Measurements from ENCODE around the gene CRYZ.
"Not testable (repeated sequence)": the region's sequence is repeated elsewhere in the genome, so short reads cannot be mapped to it uniquely, and the experiment has no call there.

Gene CRYZ

GRCh38 chr1:74732960-74733603 lies at the start of gene CRYZ, which contains the start of gene TYW3:
TSS of gene CRYZ (minus strand) at chr1:74733050. CDS start at chr1:74724821, 8,229 bp downstream.
TSS of gene TYW3 (plus strand) at chr1:74733152. CDS start at chr1:74733245, 93 bp downstream.
- DNase-seq, result peak; percentile 89

GRCh38 chr1:74780594-74780993 lies 47.7 kb upstream of the CRYZ start:
- DNase-seq, result no peak

- DNase-seq, result no peak
Measured at GRCh38 chr1:74779750-74780149, 46.9 kb upstream of the CRYZ start.

GRCh38 chr1:74777525-74777924 lies 44.7 kb upstream of the CRYZ start:
- no peak for DNase-seq

GRCh38 chr1:74775735-74776134 lies 42.9 kb upstream of the CRYZ start:
- no peak for DNase-seq

GRCh38 chr1:74773582-74773981 lies 40.7 kb upstream of the CRYZ start:
- DNase-seq, result no peak

GRCh38 chr1:74772945-74773344 lies 40.1 kb upstream of the CRYZ start:
- no peak for DNase-seq

GRCh38 chr1:74771913-74772515 lies 39.2 kb upstream of the CRYZ start:
- peak; percentile 32 for DNase-seq

- DNase-seq, result no peak
Measured at GRCh38 chr1:74767490-74767889, 34.6 kb upstream of the CRYZ start.

- no peak for DNase-seq
Measured at GRCh38 chr1:74766579-74766978, 33.7 kb upstream of the CRYZ start.

GRCh38 chr1:74763807-74764206 lies 31.0 kb upstream of the CRYZ start:
- DNase-seq, result no peak

- not testable (repeated sequence) for DNase-seq
Measured at GRCh38 chr1:74756650-74757049, 23.8 kb upstream of the CRYZ start.

- no peak for DNase-seq
Measured at GRCh38 chr1:74755475-74755874, 22.6 kb upstream of the CRYZ start.

- DNase-seq, result no peak
Measured at GRCh38 chr1:74753104-74753503, 20.3 kb upstream of the CRYZ start.

- no peak for DNase-seq
Measured at GRCh38 chr1:74748960-74749359, 16.1 kb upstream of the CRYZ start.

GRCh38 chr1:74745247-74745646 lies 12.4 kb upstream of the CRYZ start:
- DNase-seq, result not testable (repeated sequence)

- not testable (repeated sequence) for DNase-seq
Measured at GRCh38 chr1:74740307-74740980, 7.6 kb upstream of the CRYZ start.

- no peak for DNase-seq
Measured at GRCh38 chr1:74737333-74737732, 4.5 kb upstream of the CRYZ start.

- peak; percentile 53 for DNase-seq
Measured at GRCh38 chr1:74733604-74734484, 994 bp upstream of the CRYZ start.

GRCh38 chr1:74732071-74732946 lies 541 bp downstream of the CRYZ start:
- peak; percentile 15 for DNase-seq

GRCh38 chr1:74731399-74732052 lies 1.3 kb downstream of the CRYZ start:
- DNase-seq, result no peak
